HCT116 (cell line): Measurements from ENCODE around the gene IDS. TPM values are rescaled to one million over a fixed set of nuclear protein-coding genes. Genes with fewer than 3 reads are reported as not detected.

Experiments
- ATAC-seq: fragments of 200-7000 bp; cut with Tn5 transposase; 2 replicates; pipeline ENCODE4 v1.9.1; 2020; ENCODE audit warnings: mild to moderate bottlenecking, moderate library complexity
- BruUV-seq: library from RNA; stranded (reverse); fragments of 400-500 nt; replicated peaks from 2 replicates; lab custom pipeline; 2021; lab: Mats Ljungman, UMichigan
- CTCF ChIA-PET: fragments of 300-600 bp; sonication (Branson Sonifier 250); formaldehyde crosslinking; loops from one replicate; lab custom pipeline; 2021; ENCODE audit warnings: antibody characterized with exemption; lab: Charles Lee
- POLR2A ChIA-PET: fragments of 300-600, 350-600 bp; sonication (Branson Sonifier 250); formaldehyde crosslinking; loops from one replicate; lab custom pipeline; 2021; ENCODE audit warnings: antibody characterized with exemption; lab: Charles Lee
- RAD21 ChIA-PET, 2 experiments: fragments of 300-600 bp; sonication (Branson Sonifier 250); formaldehyde crosslinking; loops; one replicate each; lab custom pipeline; 2023; ENCODE audit warnings: low total read pairs in 2 of 2; ENCODE audit not compliant: uncharacterized antibody in 2 of 2, unreplicated experiment in 2 of 2, low non-redundant PET in 1 of 2; lab: Charles Lee
- DNase-seq: peaks from one replicate; pipeline ENCODE4 v3.0.0-alpha.2; 2010; ENCODE audit warnings: low read depth, low spot score
- H2AFZ ChIP-seq: fragments of 200-600 bp; shearing (Covaris generic), sonication (generic); 2 replicates; pipeline ENCODE4 v1.6.1; 2017; ENCODE audit warnings: low read depth, mixed run types, mixed read lengths, antibody characterized with exemption, low read length; ENCODE audit not compliant: poor library complexity, severe bottlenecking
- H3K27ac ChIP-seq: 2 replicates; pipeline ENCODE4 v1.5.1; 2012; ENCODE audit warnings: low read depth, low read length
- H3K27me3 ChIP-seq: fragments of 200-600 bp; sonication (generic); 2 replicates; pipeline ENCODE4 v1.6.1; 2016; ENCODE audit warnings: mixed run types, low read length, mixed read lengths; ENCODE audit not compliant: insufficient read depth
- H3K36me3 ChIP-seq, 2 experiments: fragments of 200-500 bp in 1 of 2; fragments of 200-600 bp in 1 of 2; sonication (Bioruptor generic) in 1 of 2; sonication (generic) in 1 of 2; 2 replicates each; pipeline versions ENCODE4 v1.5.1 to v1.6.1; 2014 to 2016; ENCODE audit warnings: low read length in 2 of 2, inconsistent platforms in 1 of 2, mixed read lengths in 1 of 2, mixed run types in 1 of 2; ENCODE audit not compliant: insufficient read depth in 2 of 2, control insufficient read depth in 1 of 2
- H3K4me1 ChIP-seq, 2 experiments: fragments of 200-600 bp in 1 of 2; sonication (generic) in 1 of 2; 2 replicates each; pipeline versions ENCODE4 v1.5.1 to v1.6.1; 2012 to 2017; ENCODE audit warnings: low read length in 2 of 2, inconsistent platforms in 1 of 2, mild to moderate bottlenecking in 1 of 2, mixed read lengths in 1 of 2, mixed run types in 1 of 2, moderate library complexity in 1 of 2; ENCODE audit not compliant: insufficient read depth in 2 of 2, control insufficient read depth in 1 of 2
- H3K4me2 ChIP-seq: fragments of 200-600 bp; sonication (generic); 2 replicates; pipeline ENCODE4 v1.6.1; 2017; ENCODE audit warnings: mixed run types, low read length, mixed read lengths
- H3K4me3 ChIP-seq, 2 experiments: fragments of 200-600 bp in 1 of 2; sonication (generic) in 1 of 2; replicated peaks in 1 of 2; 2 replicates each; pipeline ENCODE4 v1.5.1; 2011 to 2016; ENCODE audit warnings: low read length in 2 of 2, control low read depth in 1 of 2, low read depth in 1 of 2, mild to moderate bottlenecking in 1 of 2, mixed read lengths in 1 of 2, mixed run types in 1 of 2
- H3K79me2 ChIP-seq: fragments of 200-600 bp; sonication (generic); 2 replicates; pipeline ENCODE4 v1.6.1; 2017; ENCODE audit warnings: mild to moderate bottlenecking, mixed run types, low read length, moderate library complexity, mixed read lengths; ENCODE audit not compliant: insufficient read depth
- H3K9ac ChIP-seq: fragments of 200-600 bp; sonication (generic); 2 replicates; pipeline ENCODE4 v1.6.1; 2016; ENCODE audit warnings: low read length, mixed read lengths
- H3K9me2 ChIP-seq: fragments of 200-600 bp; sonication (generic), shearing (Covaris generic); 2 replicates; pipeline ENCODE4 v1.6.1; 2017; ENCODE audit warnings: mixed run types, mild to moderate bottlenecking, moderate library complexity; ENCODE audit not compliant: insufficient read depth
- H3K9me3 ChIP-seq, 2 experiments: fragments of 200-500 bp in 1 of 2; fragments of 200-600 bp in 1 of 2; sonication (Bioruptor generic) in 1 of 2; sonication (generic) in 1 of 2; 2 replicates each; pipeline ENCODE4 v1.6.1; 2014 to 2017; ENCODE audit warnings: low read length in 2 of 2, mixed read lengths in 2 of 2, inconsistent platforms in 1 of 2, low read depth in 1 of 2, mild to moderate bottlenecking in 1 of 2, mixed run types in 1 of 2, moderate library complexity in 1 of 2; ENCODE audit not compliant: control insufficient read depth in 1 of 2, insufficient read depth in 1 of 2
- H4K20me1 ChIP-seq: fragments of 200-600 bp; sonication (generic), shearing (Covaris generic); 2 replicates; pipeline ENCODE4 v1.6.1; 2017; ENCODE audit warnings: mixed run types, mild to moderate bottlenecking, moderate library complexity; ENCODE audit not compliant: insufficient read depth
- CBX3 ChIP-seq: IDR thresholded peaks from 2 replicates; pipeline ENCODE4 v1.6.1; 2012; ENCODE audit warnings: low read depth
- POLR2A ChIP-seq: IDR thresholded peaks from 2 replicates; pipeline ENCODE4 v1.7.0; 2011; ENCODE audit warnings: borderline replicate concordance; ENCODE audit not compliant: insufficient read depth, insufficient read length; ENCODE audit errors: extremely low read depth
- SRF ChIP-seq: IDR thresholded peaks from 2 replicates; pipeline ENCODE4 v1.6.1; 2012; ENCODE audit warnings: low read depth
- ZNF274 ChIP-seq: fragments of 200-500 bp; sonication (Bioruptor generic); IDR thresholded peaks from 2 replicates; pipeline ENCODE4 v1.6.1; 2014; ENCODE audit warnings: mild to moderate bottlenecking, low read depth, low read length, inconsistent platforms
- intact Hi-C: fragments of 100-400 bp; cut with micrococcal nuclease; formaldehyde crosslinking; loops from 2 replicates; pipeline ENCODE4 v1.10.0; 2022
- total RNA-seq: library from RNA; stranded (reverse); gene quantifications from one replicate; pipeline ENCODE4 v1.2.1, GENCODE V29; 2021; ENCODE audit not compliant: unreplicated experiment
- TF ChIP-seq, protein P1 (sequence below): IDR thresholded peaks from 2 replicates; pipeline ENCODE4 v1.6.1; 2012; ENCODE audit warnings: low read depth
- TF ChIP-seq, protein P2 (sequence below), 3 experiments: fragments of 200-600 bp in 1 of 3; sonication (generic) in 1 of 3; IDR thresholded peaks in 2 of 3; conservative IDR thresholded peaks in 1 of 3; 2 replicates each; pipeline ENCODE4 v1.5.1; 2012 to 2017; ENCODE audit warnings: low read depth in 2 of 3, low read length in 2 of 3, antibody characterized with exemption in 1 of 3, borderline replicate concordance in 1 of 3, control low read depth in 1 of 3, mild to moderate bottlenecking in 1 of 3, mixed read lengths in 1 of 3, mixed run types in 1 of 3, moderate library complexity in 1 of 3; ENCODE audit not compliant: insufficient read depth in 1 of 3

Gene IDS
- total RNA-seq, 1 experiment from 2014 or later = 42.0 TPM

DNA sequence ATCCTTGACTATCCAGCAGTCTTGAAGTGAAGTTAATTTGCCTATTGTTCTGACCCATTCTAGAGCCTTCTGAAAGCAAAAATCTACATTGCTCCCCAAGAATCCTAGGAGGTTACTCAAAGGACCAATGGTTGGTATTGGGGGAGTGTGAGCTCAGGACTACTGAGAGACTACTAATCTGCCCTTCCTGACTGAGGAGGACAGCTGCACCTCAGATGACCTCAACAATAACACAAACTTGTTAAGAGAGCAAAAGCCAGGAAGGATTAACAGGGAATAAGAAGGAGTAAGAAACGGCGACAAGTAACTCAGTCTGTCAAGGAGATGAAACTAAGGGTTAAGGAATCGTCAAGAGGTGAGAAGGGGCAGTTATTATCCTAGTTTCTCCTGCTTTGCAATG is 43.4 kb downstream of the IDS start (continued):
- TF ChIP-seq, protein P1, sequence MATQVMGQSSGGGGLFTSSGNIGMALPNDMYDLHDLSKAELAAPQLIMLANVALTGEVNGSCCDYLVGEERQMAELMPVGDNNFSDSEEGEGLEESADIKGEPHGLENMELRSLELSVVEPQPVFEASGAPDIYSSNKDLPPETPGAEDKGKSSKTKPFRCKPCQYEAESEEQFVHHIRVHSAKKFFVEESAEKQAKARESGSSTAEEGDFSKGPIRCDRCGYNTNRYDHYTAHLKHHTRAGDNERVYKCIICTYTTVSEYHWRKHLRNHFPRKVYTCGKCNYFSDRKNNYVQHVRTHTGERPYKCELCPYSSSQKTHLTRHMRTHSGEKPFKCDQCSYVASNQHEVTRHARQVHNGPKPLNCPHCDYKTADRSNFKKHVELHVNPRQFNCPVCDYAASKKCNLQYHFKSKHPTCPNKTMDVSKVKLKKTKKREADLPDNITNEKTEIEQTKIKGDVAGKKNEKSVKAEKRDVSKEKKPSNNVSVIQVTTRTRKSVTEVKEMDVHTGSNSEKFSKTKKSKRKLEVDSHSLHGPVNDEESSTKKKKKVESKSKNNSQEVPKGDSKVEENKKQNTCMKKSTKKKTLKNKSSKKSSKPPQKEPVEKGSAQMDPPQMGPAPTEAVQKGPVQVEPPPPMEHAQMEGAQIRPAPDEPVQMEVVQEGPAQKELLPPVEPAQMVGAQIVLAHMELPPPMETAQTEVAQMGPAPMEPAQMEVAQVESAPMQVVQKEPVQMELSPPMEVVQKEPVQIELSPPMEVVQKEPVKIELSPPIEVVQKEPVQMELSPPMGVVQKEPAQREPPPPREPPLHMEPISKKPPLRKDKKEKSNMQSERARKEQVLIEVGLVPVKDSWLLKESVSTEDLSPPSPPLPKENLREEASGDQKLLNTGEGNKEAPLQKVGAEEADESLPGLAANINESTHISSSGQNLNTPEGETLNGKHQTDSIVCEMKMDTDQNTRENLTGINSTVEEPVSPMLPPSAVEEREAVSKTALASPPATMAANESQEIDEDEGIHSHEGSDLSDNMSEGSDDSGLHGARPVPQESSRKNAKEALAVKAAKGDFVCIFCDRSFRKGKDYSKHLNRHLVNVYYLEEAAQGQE = no peak

DNA sequence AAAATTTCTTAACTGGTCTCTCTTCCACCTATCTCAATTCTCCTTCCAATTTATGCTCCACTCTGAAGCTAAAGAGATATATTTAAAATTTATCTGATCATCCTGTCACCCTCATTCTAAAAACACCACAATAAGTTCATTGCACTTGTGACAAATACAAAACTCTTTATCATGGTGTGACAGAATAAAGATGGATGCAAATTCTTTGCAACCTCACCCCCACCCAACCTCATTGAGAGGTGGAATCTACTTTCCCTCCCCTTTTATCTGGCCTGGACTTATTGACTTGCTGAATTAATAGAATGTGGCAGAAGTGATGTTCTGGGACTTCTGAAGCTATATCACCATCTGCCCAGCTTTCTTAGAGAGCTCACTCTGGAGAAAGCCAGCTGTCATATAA is 46.5 kb downstream of the IDS start:
- DNase-seq = no peak
- POLR2A ChIA-PET = no interaction called here
- no peak for TF ChIP-seq CBX3
- TF ChIP-seq ZNF274 = no peak
- no peak for TF ChIP-seq SRF
- TF ChIP-seq, protein P2, sequence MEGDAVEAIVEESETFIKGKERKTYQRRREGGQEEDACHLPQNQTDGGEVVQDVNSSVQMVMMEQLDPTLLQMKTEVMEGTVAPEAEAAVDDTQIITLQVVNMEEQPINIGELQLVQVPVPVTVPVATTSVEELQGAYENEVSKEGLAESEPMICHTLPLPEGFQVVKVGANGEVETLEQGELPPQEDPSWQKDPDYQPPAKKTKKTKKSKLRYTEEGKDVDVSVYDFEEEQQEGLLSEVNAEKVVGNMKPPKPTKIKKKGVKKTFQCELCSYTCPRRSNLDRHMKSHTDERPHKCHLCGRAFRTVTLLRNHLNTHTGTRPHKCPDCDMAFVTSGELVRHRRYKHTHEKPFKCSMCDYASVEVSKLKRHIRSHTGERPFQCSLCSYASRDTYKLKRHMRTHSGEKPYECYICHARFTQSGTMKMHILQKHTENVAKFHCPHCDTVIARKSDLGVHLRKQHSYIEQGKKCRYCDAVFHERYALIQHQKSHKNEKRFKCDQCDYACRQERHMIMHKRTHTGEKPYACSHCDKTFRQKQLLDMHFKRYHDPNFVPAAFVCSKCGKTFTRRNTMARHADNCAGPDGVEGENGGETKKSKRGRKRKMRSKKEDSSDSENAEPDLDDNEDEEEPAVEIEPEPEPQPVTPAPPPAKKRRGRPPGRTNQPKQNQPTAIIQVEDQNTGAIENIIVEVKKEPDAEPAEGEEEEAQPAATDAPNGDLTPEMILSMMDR (IDR thresholded peaks at IDR 0.05 in 2 of 3, conservative IDR thresholded peaks at IDR 0.05 in 1 of 3; ENCODE audit: borderline replicate concordance in 1 of 3, insufficient read depth in 1 of 3, low read depth in 2 of 3, low read length in 2 of 3) = no peak
- TF ChIP-seq POLR2A = no peak

More for the DNA sequence above, 46.5 kb downstream of the IDS start:
- H2AFZ ChIP-seq = no peak overlapping the region
- BruUV-seq = no TSS peak
- no peaks in the 10 kb centered on the region for H4K20me1 ChIP-seq
- ChIA-PET CTCF (no interaction called here), RAD21 (no interaction called here)
- H3K9me2 ChIP-seq = no peaks in the 10 kb centered on the region
- H3K9me3 ChIP-seq = no peaks in the 10 kb centered on the region
- H3K9ac ChIP-seq = no peak overlapping the region
- H3K36me3 ChIP-seq = no peaks in the 10 kb centered on the region
- no peaks in the 10 kb centered on the region for H3K79me2 ChIP-seq
- H3K27me3 ChIP-seq = 0 out of 2 replicates have a peak, but pooled peaks cover 8% of the 10 kb centered on the region
- no peaks in the 10 kb centered on the region for H3K4me1 ChIP-seq
- H3K27ac ChIP-seq = no peak overlapping the region
- no peak overlapping the region for H3K4me2 ChIP-seq
- ATAC-seq = no peak
- intact Hi-C loops = no loop called here
- H3K4me3 ChIP-seq = no peak overlapping the region
